Panc1 (cell line): ENCODE measurements around the gene SIRPD.

Experiments used
- CTCF ChIP-seq: fragments of 450-650 bp; IDR thresholded peaks from 2 replicates; pipeline ENCODE4 v1.5.1; 2017; ENCODE audit warnings: mild to moderate bottlenecking
- REST ChIP-seq, 2 experiments: IDR thresholded peaks; 2 replicates each; pipeline ENCODE4 v1.6.1; 2011 to 2012; ENCODE audit warnings: low read depth in 2 of 2, control low read depth in 1 of 2, low read length in 1 of 2, mild to moderate bottlenecking in 1 of 2, moderate library complexity in 1 of 2; ENCODE audit not compliant: insufficient read depth in 1 of 2
- SIN3A ChIP-seq: IDR thresholded peaks from 2 replicates; pipeline ENCODE4 v1.6.1; 2012; ENCODE audit warnings: low read depth, mild to moderate bottlenecking, low read length, moderate library complexity, borderline replicate concordance; ENCODE audit not compliant: insufficient read depth

DNA sequence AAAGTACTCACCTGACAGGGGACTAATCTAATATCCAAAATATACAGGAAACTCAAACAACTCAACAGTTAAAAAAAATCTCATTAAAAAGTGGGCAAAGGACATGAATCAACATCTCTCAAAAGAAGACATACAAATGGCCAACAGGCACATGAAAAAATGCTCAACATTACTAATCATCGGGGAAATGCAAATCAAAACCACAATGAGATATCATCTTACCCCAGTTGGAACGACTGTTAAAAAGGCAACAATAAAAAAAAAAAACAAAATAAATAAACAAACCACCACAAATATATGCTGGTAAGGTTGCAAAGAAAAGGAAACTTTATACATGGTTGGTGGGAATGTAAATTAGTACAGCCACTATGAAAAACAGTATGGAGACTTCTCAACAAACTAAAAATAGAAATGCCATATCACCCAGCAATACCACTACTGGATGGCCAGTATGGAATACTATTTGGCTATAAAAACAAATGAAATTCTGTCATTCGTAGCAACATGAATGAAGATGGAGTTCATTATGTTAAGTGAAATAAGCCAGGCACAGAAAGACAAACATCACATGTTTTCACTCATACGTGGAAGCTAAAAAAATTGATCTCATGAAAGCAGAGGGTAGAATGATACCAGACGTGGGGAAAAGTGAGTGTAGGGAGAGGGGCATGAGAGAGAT lies 72.9 kb downstream of the SIRPD start:
- TF ChIP-seq CTCF (no peak), SIN3A (no peak), REST (IDR thresholded peaks at IDR 0.05; ENCODE audit: insufficient read depth in 1 of 2, low read depth in 2 of 2, low read length in 1 of 2) (no peak)
